Lower leg skin (tissue), 3 donors: Measurements from ENCODE around the gene PRSS48.

Source experiments
- POLR2A ChIP-seq, 2 donors: fragments of 450-650 bp; IDR thresholded peaks; one replicate each; pipeline ENCODE4 v1.6.1; 2016 to 2017; ENCODE audit warnings: antibody characterized with exemption in 2 of 2, mild to moderate bottlenecking in 1 of 2, moderate library complexity in 1 of 2
- TF ChIP-seq, protein P1 (sequence below), 3 donors: fragments of 450-650 bp; IDR thresholded peaks; one replicate each; pipeline ENCODE4 v1.5.1; 2016; ENCODE audit warnings: antibody characterized with exemption in 3 of 3, mild to moderate bottlenecking in 3 of 3, moderate library complexity in 2 of 3

- TF ChIP-seq, protein P1, sequence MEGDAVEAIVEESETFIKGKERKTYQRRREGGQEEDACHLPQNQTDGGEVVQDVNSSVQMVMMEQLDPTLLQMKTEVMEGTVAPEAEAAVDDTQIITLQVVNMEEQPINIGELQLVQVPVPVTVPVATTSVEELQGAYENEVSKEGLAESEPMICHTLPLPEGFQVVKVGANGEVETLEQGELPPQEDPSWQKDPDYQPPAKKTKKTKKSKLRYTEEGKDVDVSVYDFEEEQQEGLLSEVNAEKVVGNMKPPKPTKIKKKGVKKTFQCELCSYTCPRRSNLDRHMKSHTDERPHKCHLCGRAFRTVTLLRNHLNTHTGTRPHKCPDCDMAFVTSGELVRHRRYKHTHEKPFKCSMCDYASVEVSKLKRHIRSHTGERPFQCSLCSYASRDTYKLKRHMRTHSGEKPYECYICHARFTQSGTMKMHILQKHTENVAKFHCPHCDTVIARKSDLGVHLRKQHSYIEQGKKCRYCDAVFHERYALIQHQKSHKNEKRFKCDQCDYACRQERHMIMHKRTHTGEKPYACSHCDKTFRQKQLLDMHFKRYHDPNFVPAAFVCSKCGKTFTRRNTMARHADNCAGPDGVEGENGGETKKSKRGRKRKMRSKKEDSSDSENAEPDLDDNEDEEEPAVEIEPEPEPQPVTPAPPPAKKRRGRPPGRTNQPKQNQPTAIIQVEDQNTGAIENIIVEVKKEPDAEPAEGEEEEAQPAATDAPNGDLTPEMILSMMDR (IDR thresholded peaks at IDR 0.05) = no peak
- TF ChIP-seq POLR2A (IDR thresholded peaks at IDR 0.05) = no peak
Observed at GRCh38 chr4:151325949-151326246, 48.9 kb downstream of the PRSS48 start.
